Activated CD4-positive, alpha-beta T cell treated with anti-CD3 and anti-CD28 coated beads for 1 hour (primary cell): ENCODE results near the gene DENND10.
"Not testable (repeated sequence)": the region's sequence is repeated elsewhere in the genome, so short reads cannot be mapped to it uniquely, and the experiment has no call there.

Experiments used
- DNase-seq: peaks from one replicate; pipeline ENCODE4 v3.0.0-alpha.2; 2020

DENND10 gene

DNA sequence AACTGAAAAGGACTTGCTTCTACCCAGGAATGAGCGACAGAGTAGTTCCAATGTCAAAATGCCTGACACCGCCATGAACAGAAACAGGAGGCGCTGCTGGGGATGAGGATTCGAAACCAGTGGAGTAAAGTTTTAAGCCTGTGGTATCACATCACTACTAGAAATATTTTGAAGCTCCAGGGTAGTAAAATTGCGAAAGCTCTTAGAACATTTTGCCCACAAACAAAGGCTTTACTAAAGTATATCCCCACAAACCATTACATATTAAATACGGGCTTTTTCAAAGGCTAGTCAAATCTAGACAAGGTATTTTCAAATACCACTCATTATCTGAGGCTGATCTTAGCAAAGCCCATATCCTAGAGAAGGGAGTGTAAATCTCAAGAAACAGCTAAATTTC is 72.3 kb downstream of the DENND10 start:
- no peak for DNase-seq

DNA sequence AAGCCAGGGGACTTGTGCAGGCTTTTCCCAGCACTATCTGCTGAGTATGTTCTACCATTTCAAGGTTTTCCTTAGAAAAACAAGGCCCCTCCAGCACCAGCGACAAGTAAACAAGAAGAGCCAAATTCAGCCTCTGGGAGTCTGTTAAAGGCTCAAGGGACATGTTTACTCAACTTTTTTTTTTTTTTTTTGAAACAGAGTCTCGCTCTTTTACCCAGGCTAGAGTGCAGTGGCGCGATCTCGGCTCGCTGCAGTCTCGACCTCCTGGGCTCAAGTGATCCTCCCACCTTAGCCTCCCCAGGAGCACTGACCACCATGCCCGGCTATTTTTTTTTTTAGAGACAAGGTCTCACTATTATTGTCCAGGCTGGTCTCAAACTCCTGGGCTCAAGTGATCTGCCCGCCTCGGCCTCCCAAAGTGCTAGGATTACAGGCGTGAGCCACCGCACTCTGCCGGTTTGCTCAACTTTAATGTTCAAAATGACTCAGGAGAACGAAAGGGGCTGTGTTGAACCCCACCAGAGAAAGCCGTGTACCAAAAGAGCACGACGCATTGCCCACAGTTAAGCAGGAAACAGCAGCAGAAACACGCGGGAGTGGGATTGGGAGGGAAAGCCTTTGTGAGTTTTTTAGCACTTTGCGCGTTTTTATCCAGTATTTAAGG is 73.9 kb downstream of the DENND10 start:
- no peak for DNase-seq

DNA sequence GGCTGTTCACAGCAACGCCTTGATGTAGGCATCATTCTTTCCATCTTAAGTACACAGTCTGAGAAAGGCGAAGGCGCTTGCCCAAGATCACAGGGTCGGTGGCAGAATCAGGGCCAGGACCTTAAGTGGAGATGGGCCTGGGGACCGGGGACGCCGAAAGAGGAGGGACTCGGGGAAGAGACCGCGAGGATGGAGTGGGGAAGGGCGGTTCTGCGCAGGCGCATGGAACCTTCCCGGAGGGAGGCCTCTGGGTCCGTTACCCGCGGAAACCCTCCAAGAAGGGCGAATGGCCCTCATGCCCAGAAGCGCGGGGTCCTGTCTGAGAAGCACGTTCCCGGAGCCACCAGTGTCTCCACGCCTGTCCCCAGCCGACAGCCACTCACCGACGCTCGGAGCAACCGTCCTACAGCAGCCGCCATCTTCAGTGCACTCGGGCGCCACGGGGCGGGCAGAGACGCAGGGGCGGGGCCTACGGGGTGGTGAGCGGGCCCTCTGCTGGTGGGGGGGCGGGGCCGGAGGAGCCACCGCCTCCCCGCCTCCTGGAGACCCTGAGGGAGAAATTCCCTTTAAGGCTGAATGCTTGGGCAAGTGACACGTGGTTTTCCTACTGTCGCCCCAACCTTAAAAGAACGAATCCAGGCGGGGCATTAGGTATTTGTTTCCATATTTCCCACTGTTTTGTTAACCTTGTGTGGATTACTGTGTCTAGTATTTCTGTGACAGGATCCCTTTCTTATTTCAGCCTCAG is 74.6 kb downstream of the DENND10 start, which contains the start of gene PRDX3:
Gene PRDX3 (minus strand): TSS at position 441 of the 748 bp plus-strand sequence. CDS start 22 bp downstream, at position 419.
- DNase-seq: peak; percentile 84

DNA sequence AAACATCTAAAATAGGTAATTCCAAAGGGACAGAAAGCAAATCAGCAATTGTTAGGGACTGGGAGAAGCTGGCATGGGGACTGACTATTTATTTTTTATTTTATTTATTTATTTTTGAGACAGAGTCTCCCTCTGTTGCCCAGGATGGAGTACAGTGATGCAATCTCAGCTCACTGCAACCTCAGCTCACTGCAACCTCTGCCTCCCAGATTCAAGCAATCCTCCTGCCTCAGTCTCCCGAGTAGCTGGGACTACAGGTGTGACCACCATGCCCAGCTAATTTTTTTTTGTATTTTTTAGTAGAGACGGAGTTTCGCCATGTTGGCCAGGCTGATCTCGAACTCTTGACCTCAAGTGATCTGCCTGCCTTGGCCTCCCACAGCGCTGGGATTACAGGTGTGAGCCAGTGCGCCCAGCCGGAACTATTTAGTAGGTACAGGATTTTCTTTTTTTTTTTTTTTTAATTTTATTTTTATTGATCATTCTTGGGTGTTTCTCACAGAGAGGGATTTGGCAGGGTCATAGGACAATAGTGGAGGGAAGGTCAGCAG is 77.0 kb downstream of the DENND10 start:
- DNase-seq: not testable (repeated sequence)

DNA sequence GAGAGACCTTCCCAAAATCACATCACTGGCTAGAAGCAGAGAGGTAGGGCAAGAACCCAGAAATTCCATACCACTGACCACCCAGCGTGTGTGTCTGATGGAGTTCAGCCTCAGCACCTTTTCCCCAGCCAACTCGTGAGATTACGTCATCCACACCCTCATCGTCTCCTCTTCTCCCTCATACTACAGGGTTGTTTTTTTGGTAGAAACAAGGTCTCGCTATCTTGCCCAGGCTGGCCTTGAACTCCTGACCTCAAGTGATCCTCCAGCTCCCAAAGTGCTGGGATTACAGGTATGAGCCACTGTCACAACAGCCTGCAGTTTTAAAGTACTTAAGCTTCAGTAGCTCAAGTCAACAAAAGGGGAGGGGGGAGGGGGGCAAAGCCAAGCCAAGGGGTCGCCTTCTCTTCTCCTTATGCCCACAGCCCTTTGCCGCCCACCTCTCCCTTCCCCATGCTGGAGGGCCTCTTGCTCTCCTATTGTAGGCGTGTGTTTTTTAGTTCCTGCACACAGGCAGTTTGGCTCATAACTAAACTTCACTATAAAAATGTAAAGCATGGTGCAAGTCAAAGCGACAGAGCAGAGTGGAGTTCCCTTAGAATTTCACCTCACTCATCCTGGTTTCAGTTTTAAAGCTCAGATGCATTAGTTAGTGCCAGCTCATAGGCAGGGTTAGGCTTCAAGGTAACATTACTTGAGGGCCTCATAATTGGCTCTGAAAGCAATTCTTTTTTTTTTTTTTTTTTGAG is 79.9 kb downstream of the DENND10 start:
- DNase-seq: no peak
